HepG2 (cell line): Measurements from ENCODE around the gene LTBR. TPM values are rescaled to one million over a fixed set of nuclear protein-coding genes. Genes with fewer than 3 reads are reported as not detected.

Experiments
- CBX5 ChIP-seq: sonication (generic); formaldehyde crosslinking; IDR thresholded peaks from 2 replicates; pipeline ENCODE4 v1.4.0; 2020; ENCODE audit warnings: missing genetic modification reagents, borderline replicate concordance
- EHMT2 ChIP-seq: fragments of 200-600 bp; sonication (generic); IDR thresholded peaks from 2 replicates; pipeline ENCODE4 v1.7.0; 2017; ENCODE audit warnings: antibody characterized with exemption, low read depth, low read length, borderline replicate concordance
- PBX2 ChIP-seq: IDR thresholded peaks from 2 replicates; pipeline ENCODE4 v1.6.1; 2016; ENCODE audit warnings: control low read depth
- PTBP1 ChIP-seq: fragments of 200-400 bp; formaldehyde crosslinking; IDR thresholded peaks from 2 replicates; pipeline ENCODE4 v1.6.1; 2018; ENCODE audit warnings: low read length, low read depth; ENCODE audit not compliant: poor library complexity, severe bottlenecking
- REPIN1 ChIP-seq: sonication (generic); formaldehyde crosslinking; IDR thresholded peaks from 2 replicates; pipeline ENCODE4 v1.8.0; 2022; ENCODE audit warnings: missing genetic modification reagents, low read depth, mild to moderate bottlenecking, borderline replicate concordance
- RNF2 ChIP-seq: fragments of 450-650 bp; conservative IDR thresholded peaks from 2 replicates; pipeline ENCODE4 v1.6.1; 2016; ENCODE audit warnings: low read depth
- SIN3A ChIP-seq: IDR thresholded peaks from 2 replicates; pipeline ENCODE4 v1.6.1; 2011; ENCODE audit warnings: low read depth, mild to moderate bottlenecking, control low read depth, low read length, borderline replicate concordance
- SRSF1 ChIP-seq: fragments of 200-400 bp; formaldehyde crosslinking; optimal IDR thresholded peaks from 2 replicates; pipeline ENCODE3; 2017; ENCODE audit warnings: mild to moderate bottlenecking, low read depth, low read length, moderate library complexity
- ZNF124 ChIP-seq: sonication (generic); formaldehyde crosslinking; IDR thresholded peaks from 2 replicates; pipeline ENCODE4 v1.4.0; 2020; ENCODE audit warnings: missing genetic modification reagents
- ZNF142 ChIP-seq: sonication (generic); formaldehyde crosslinking; IDR thresholded peaks from 2 replicates; pipeline ENCODE4 v1.4.0; 2020; ENCODE audit warnings: missing genetic modification reagents
- ZNF256 ChIP-seq: sonication (generic); formaldehyde crosslinking; conservative IDR thresholded peaks from 2 replicates; pipeline ENCODE4 v1.4.0; 2020; ENCODE audit warnings: missing genetic modification reagents
- ZNF260 ChIP-seq: sonication (generic); formaldehyde crosslinking; IDR thresholded peaks from 2 replicates; pipeline ENCODE4 v1.4.0; 2020; ENCODE audit warnings: missing genetic modification reagents, low read depth, mild to moderate bottlenecking, borderline replicate concordance
- ZNF451 ChIP-seq: sonication (generic); formaldehyde crosslinking; IDR thresholded peaks from 2 replicates; pipeline ENCODE4 v1.5.0; 2020; ENCODE audit warnings: mild to moderate bottlenecking, missing genetic modification reagents
- ZNF678 ChIP-seq: sonication (generic); formaldehyde crosslinking; IDR thresholded peaks from 2 replicates; pipeline ENCODE4 v1.4.0; 2020; ENCODE audit warnings: mild to moderate bottlenecking, missing genetic modification reagents
- polyA plus RNA-seq, 8 experiments: library from polyadenylated mRNA; depleted of rRNA in 3 of 8; stranded (reverse) in 7 of 8; unstranded in 1 of 8; fragments of >200 nt; fragmentation: Illumina TruSeq in 4 of 8; extraction: Trizol in 4 of 8; gene quantifications; 2 replicates each; pipeline versions ENCODE4 v1.2.1 to v1.2.3, GENCODE V29; 2011 to 2016; ENCODE audit warnings: low read depth in 4 of 8, missing spikeins in 1 of 8, mixed read lengths in 1 of 8; ENCODE audit not compliant: insufficient read depth in 1 of 8
- total RNA-seq, 5 experiments: library from RNA; depleted of rRNA; stranded (reverse); fragments of >200 nt; fragmentation: Illumina TruSeq; extraction: Trizol; gene quantifications; 2 replicates each; pipeline ENCODE4 v1.2.3, GENCODE V29; 2016; ENCODE audit warnings: low read depth in 1 of 5
- TF ChIP-seq, protein P1 (sequence below): sonication (generic); formaldehyde crosslinking; IDR thresholded peaks from 2 replicates; pipeline ENCODE4 v1.4.0; 2020; ENCODE audit warnings: missing genetic modification reagents, mild to moderate bottlenecking, borderline replicate concordance

Gene LTBR
- total and polyA plus RNA-seq, 2 of the 13 experiments (the other 11 are each of a cell fraction or from before 2014, with no cell fraction given), result 31.4 to 34.8 TPM

DNA sequence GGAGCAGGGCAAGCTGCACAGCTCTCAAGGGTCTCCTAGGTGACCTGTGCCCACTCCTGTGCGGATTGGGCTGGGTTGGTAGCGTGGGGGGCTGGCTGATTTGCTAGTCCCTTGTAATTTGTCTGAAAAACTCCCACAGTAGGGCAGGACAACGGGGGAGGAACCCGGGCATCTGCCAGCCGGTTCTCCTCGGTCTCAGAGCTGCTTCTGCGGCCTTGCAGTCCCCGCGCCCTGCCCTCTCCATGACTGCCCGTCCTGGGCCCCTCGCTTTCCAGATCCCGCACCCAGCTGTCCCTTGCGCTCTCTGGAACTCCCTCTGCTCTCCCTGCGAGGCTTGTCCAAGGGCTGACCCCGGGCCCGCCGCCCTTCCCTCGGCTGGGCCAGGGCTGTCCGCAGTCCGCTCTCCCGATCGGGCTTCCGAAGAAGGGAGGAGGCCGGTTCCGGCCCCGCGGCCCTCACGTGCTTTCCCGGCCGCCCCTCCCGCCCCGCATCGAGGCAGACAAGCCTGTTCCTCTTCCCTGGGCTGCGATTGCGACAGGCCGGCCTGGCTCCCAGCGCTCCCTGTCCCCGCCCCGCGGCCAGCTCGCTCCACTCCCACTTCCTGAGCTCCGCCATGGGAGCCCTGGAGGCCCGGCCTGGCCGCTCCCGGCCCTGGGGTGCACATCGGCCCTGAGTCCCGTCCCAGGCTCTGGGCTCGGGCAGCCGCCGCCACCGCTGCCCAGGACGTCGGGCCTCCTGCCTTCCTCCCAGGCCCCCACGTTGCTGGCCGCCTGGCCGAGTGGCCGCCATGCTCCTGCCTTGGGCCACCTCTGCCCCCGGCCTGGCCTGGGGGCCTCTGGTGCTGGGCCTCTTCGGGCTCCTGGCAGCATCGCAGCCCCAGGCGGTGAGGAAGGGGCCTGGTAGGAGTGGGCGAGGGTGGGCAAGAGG is at the start of gene LTBR (continued):
- TF ChIP-seq ZNF142 (CRISPR knock-in tag), result 0 out of 2 replicates have a peak, but pooled peaks have one; percentile 49
- peak; percentile 73 for TF ChIP-seq RNF2
- TF ChIP-seq ZNF124 (CRISPR knock-in tag), result peak; percentile 64
- no peak for TF ChIP-seq ZNF256 (CRISPR knock-in tag)
- TF ChIP-seq, protein P1, sequence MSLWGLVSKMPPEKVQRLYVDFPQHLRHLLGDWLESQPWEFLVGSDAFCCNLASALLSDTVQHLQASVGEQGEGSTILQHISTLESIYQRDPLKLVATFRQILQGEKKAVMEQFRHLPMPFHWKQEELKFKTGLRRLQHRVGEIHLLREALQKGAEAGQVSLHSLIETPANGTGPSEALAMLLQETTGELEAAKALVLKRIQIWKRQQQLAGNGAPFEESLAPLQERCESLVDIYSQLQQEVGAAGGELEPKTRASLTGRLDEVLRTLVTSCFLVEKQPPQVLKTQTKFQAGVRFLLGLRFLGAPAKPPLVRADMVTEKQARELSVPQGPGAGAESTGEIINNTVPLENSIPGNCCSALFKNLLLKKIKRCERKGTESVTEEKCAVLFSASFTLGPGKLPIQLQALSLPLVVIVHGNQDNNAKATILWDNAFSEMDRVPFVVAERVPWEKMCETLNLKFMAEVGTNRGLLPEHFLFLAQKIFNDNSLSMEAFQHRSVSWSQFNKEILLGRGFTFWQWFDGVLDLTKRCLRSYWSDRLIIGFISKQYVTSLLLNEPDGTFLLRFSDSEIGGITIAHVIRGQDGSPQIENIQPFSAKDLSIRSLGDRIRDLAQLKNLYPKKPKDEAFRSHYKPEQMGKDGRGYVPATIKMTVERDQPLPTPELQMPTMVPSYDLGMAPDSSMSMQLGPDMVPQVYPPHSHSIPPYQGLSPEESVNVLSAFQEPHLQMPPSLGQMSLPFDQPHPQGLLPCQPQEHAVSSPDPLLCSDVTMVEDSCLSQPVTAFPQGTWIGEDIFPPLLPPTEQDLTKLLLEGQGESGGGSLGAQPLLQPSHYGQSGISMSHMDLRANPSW (CRISPR knock-in tag), result no peak; the same call in 1 of the 2 replicates
- no peak for TF ChIP-seq PTBP1
- peak; percentile 86; the same call in 1 of the 2 replicates for TF ChIP-seq CBX5 (CRISPR knock-in tag)
- no peak for TF ChIP-seq SRSF1
- TF ChIP-seq ZNF260 (CRISPR knock-in tag), result no peak
- no peak for TF ChIP-seq ZNF678 (CRISPR knock-in tag)
- no peak for TF ChIP-seq EHMT2
- no peak for TF ChIP-seq PBX2 (CRISPR knock-in tag)
- TF ChIP-seq ZNF451, result peak; percentile 88; the same call in 1 of the 2 replicates
- peak; percentile 98 for TF ChIP-seq REPIN1 (CRISPR knock-in tag)
- peak; percentile 33; the same call in 1 of the 2 replicates for TF ChIP-seq SIN3A
